K562 (cell line): ENCODE measurements around the gene ADAMTS14. TPM values are rescaled to one million over a fixed set of nuclear protein-coding genes. Genes with fewer than 3 reads are reported as not detected.

Experiments
- ATAC-seq: fragments of 200-7000 bp; cut with Tn5 transposase; 3 replicates; pipeline ENCODE4 v1.9.1; 2020; ENCODE audit warnings: moderate library complexity
- BruUV-seq: library from RNA; stranded (reverse); fragments of 400-500 nt; replicated peaks from 2 replicates; lab custom pipeline; 2021; lab: Mats Ljungman, UMichigan
- CTCF ChIA-PET: fragments of 300-600 bp; formaldehyde crosslinking; extraction: SDS; loops from one replicate; lab custom pipeline; 2021; ENCODE audit warnings: low intra/inter-chr PET ratio; lab: Yijun Ruan, JAX
- POLR2A ChIA-PET: fragments of 300-600, 350-650 bp; sonication (Branson Sonifier 250); formaldehyde crosslinking; extraction: SDS; loops from one replicate; lab custom pipeline; 2021; ENCODE audit warnings: antibody characterized with exemption, inconsistent platforms; lab: Yijun Ruan, JAX
- DNase-seq, 4 experiments: peaks; one replicate each; pipeline versions ENCODE4 v3.0.0 to v3.0.0-alpha.2; 2011 to 2018; ENCODE audit warnings: low spot score in 3 of 4, mixed read lengths in 3 of 4; ENCODE audit errors: extremely low read depth in 1 of 4
- FAIRE-seq: peaks from 2 replicates; lab custom pipeline; 2011; peaks lifted over from hg19 to GRCh38; lab: Jason Lieb, UNC
- H2AFZ ChIP-seq: 2 replicates; pipeline ENCODE4 v1.6.0; 2011; ENCODE audit warnings: low read depth, low read length, control low read depth, inconsistent platforms
- H3K27ac ChIP-seq: fragments of 200-600 bp; 3 replicates; pipeline ENCODE4 v1.8.0; 2011; ENCODE audit warnings: low read depth, mild to moderate bottlenecking, control low read depth, inconsistent platforms, low read length, moderate library complexity, mixed read lengths; ENCODE audit errors: extremely low read depth
- H3K27me3 ChIP-seq, 2 experiments: fragments of 300-600 bp in 1 of 2; 2 replicates in 1 of 2; 3 replicates in 1 of 2; pipeline versions ENCODE4 v1.6.0 to v1.8.0; 2011; ENCODE audit warnings: inconsistent platforms in 2 of 2, low read length in 2 of 2, mild to moderate bottlenecking in 1 of 2, mixed read lengths in 1 of 2, moderate library complexity in 1 of 2; ENCODE audit not compliant: control insufficient read depth in 2 of 2, insufficient read depth in 2 of 2
- H3K36me3 ChIP-seq: fragments of 300-600 bp; 3 replicates; pipeline ENCODE4 v1.8.0; 2011; ENCODE audit warnings: mild to moderate bottlenecking, low read length, inconsistent platforms; ENCODE audit not compliant: control insufficient read depth, insufficient read depth
- H3K4me1 ChIP-seq, 2 experiments: fragments of 200-600 bp in 1 of 2; replicated peaks in 1 of 2; 2 replicates in 1 of 2; 3 replicates in 1 of 2; pipeline versions ENCODE4 v1.5.1 to v1.8.0; 2011; ENCODE audit warnings: inconsistent platforms in 2 of 2, low read length in 2 of 2, mild to moderate bottlenecking in 1 of 2, mixed read lengths in 1 of 2, moderate library complexity in 1 of 2; ENCODE audit not compliant: control insufficient read depth in 2 of 2, insufficient read depth in 2 of 2
- H3K4me2 ChIP-seq: 2 replicates; pipeline ENCODE4 v1.6.1; 2011; ENCODE audit warnings: low read length, control low read depth, inconsistent platforms, mixed read lengths; ENCODE audit not compliant: insufficient read depth
- H3K4me3 ChIP-seq: fragments of 200-600 bp; sonication (generic), shearing (Covaris generic); 2 replicates; pipeline ENCODE4 v1.5.1; 2016; ENCODE audit warnings: control low read depth, inconsistent platforms
- H3K79me2 ChIP-seq: fragments of 200-600 bp; 3 replicates; pipeline ENCODE4 v1.8.0; 2011; ENCODE audit warnings: low read length, inconsistent platforms; ENCODE audit not compliant: control insufficient read depth, insufficient read depth
- H3K9ac ChIP-seq, 2 experiments: 2 replicates each; pipeline versions ENCODE4 v1.6.0 to v1.6.1; 2011; ENCODE audit warnings: low read depth in 2 of 2, low read length in 2 of 2, control low read depth in 1 of 2, inconsistent platforms in 1 of 2, mild to moderate bottlenecking in 1 of 2, mixed read lengths in 1 of 2; ENCODE audit not compliant: insufficient read depth in 1 of 2
- H3K9me1 ChIP-seq: one replicate; pipeline ENCODE4 v1.6.0; 2011; ENCODE audit warnings: inconsistent platforms, mild to moderate bottlenecking, low read length, moderate library complexity; ENCODE audit not compliant: control insufficient read depth, insufficient read depth
- H3K9me3 ChIP-seq: replicated peaks from 2 replicates; pipeline ENCODE4 v1.5.1; 2011; ENCODE audit warnings: low read depth, low read length, inconsistent platforms; ENCODE audit not compliant: control insufficient read depth, insufficient read depth
- H4K20me1 ChIP-seq: replicated peaks from 2 replicates; pipeline ENCODE4 v1.6.1; 2011; ENCODE audit warnings: low read length, inconsistent platforms, mixed read lengths; ENCODE audit not compliant: control insufficient read depth, insufficient read depth
- AFF1 ChIP-seq, 2 experiments: fragments of 450-650 bp; IDR thresholded peaks; 2 replicates each; pipeline ENCODE4 v1.6.1; 2018; ENCODE audit warnings: mild to moderate bottlenecking in 2 of 2, low read depth in 1 of 2; ENCODE audit not compliant: partially characterized antibody in 2 of 2
- ELF1 ChIP-seq: fragments of 200-800 bp; sonication (Bioruptor generic); IDR thresholded peaks from 2 replicates; pipeline ENCODE4 v1.6.1; 2016; ENCODE audit warnings: missing genetic modification characterization, missing compliant biosample characterization
- KHSRP ChIP-seq: fragments of 450-650 bp; IDR thresholded peaks from 2 replicates; pipeline ENCODE4 v1.6.1; 2017
- MCM2 ChIP-seq: fragments of 450-650 bp; IDR thresholded peaks from 2 replicates; pipeline ENCODE4 v1.6.1; 2017; ENCODE audit warnings: low read depth, mild to moderate bottlenecking
- MEF2A ChIP-seq: IDR thresholded peaks from 2 replicates; pipeline ENCODE4 v1.6.1; 2011; ENCODE audit warnings: low read depth, mild to moderate bottlenecking, low read length, moderate library complexity; ENCODE audit not compliant: control insufficient read depth
- MTF1 ChIP-seq: fragments of 250-450 bp; sonication (Bioruptor Pico); IDR thresholded peaks from 2 replicates; pipeline ENCODE4 v1.9.0; 2021; ENCODE audit warnings: moderate library complexity, mild to moderate bottlenecking, inconsistent platforms, borderline replicate concordance
- ZBTB40 ChIP-seq, 2 experiments: fragments of 450-650 bp in 1 of 2; sonication (generic) in 1 of 2; formaldehyde crosslinking in 1 of 2; IDR thresholded peaks; 2 replicates each; pipeline versions ENCODE4 v1.7.1 to v1.9.0; 2016 to 2022; ENCODE audit warnings: inconsistent platforms in 1 of 2, mild to moderate bottlenecking in 1 of 2, missing genetic modification reagents in 1 of 2
- ZNF121 ChIP-seq: sonication (generic); formaldehyde crosslinking; conservative IDR thresholded peaks from 2 replicates; pipeline ENCODE4 v1.8.0; 2022; ENCODE audit warnings: missing genetic modification reagents
- ZNF445 ChIP-seq: fragments of 250-450 bp; sonication (Bioruptor Pico); IDR thresholded peaks from 2 replicates; pipeline ENCODE4 v1.4.0; 2020; ENCODE audit warnings: low read depth, mild to moderate bottlenecking, moderate library complexity
- ZNF507 ChIP-seq: conservative IDR thresholded peaks from 2 replicates; pipeline ENCODE4 v1.6.1; 2017; ENCODE audit warnings: missing genetic modification characterization, missing compliant biosample characterization
- WGBS: fragments of 100-300 bp; shearing (Covaris generic); methylation state at CpG from one replicate; pipeline ENCODE4 v1.1.6; 2016; ENCODE audit warnings: low coverage, mixed read lengths; ENCODE audit not compliant: insufficient coverage; ENCODE audit errors: missing lambda C conversion rate; 5-methylcytosine and 5-hydroxymethylcytosine counted together
- in situ Hi-C: fragments of 300-500 bp; cut with MboI; formaldehyde crosslinking; loops from 4 replicates; pipeline ENCODE4 v1.15.0; 2018; ENCODE audit warnings: inconsistent platforms, mixed read lengths
- intact Hi-C: fragments of 100-400 bp; cut with micrococcal nuclease; formaldehyde crosslinking; loops from 2 replicates; pipeline ENCODE4 v1.14.2; 2022
- polyA plus RNA-seq, 8 experiments: library from polyadenylated mRNA; depleted of rRNA in 4 of 8; stranded (reverse) in 5 of 8; unstranded in 3 of 8; fragments of >200 nt; fragmentation: Nextera tagmentation in 2 of 8; fragmentation: Illumina TruSeq in 1 of 8; extraction: Ambion mirVana in 2 of 8; extraction: Trizol in 1 of 8; gene quantifications; 2 replicates each; pipeline versions ENCODE4 v1.2.1 to v1.2.3, GENCODE V29; 2011 to 2014; ENCODE audit warnings: inconsistent platforms in 1 of 8, missing spikeins in 1 of 8
- total RNA-seq, 7 experiments: library from RNA; depleted of rRNA in 6 of 7; stranded (reverse); fragments of >200 nt in 6 of 7; fragmentation: Illumina TruSeq in 2 of 7; extraction: Trizol in 2 of 7; gene quantifications; 2 replicates each; pipeline versions ENCODE4 v1.2.1 to v1.2.3, GENCODE V29; 2011 to 2021; ENCODE audit warnings: low replicate concordance in 1 of 7

Gene ADAMTS14
- total and polyA plus RNA-seq, 9 of the 15 experiments (the other 6 are each of a cell fraction or from before 2014, with no cell fraction given): 0.04 to 37.4 (median 15.9) TPM

- Histone ChIP-seq H3K27ac (no peak overlapping the region), H3K27me3 (peaks cover 7 to 8% of the 10 kb centered on the region in 2 experiments; a peak in 4 of 5 replicates), H3K4me3 (no peak overlapping the region), H3K9ac (no peak overlapping the region), H3K79me2 (no peaks in the 10 kb centered on the region), H3K9me1 (no peaks in the 10 kb centered on the region), H2AFZ (no peak overlapping the region), H4K20me1 (no peaks in the 10 kb centered on the region), H3K4me1 (peaks cover 11 to 14% of the 10 kb centered on the region in 2 experiments; a peak in 4 of 5 replicates), H3K36me3 (no peaks in the 10 kb centered on the region), H3K4me2 (no peak overlapping the region), H3K9me3 (no peaks in the 10 kb centered on the region)
- in situ Hi-C loops (no loop called here), intact Hi-C loops (no loop called here)
- BruUV-seq: no TSS peak
- no peak for ATAC-seq
- POLR2A ChIA-PET: no interaction called here
- CTCF ChIA-PET: no interaction called here
- no peak for DNase-seq
- FAIRE-seq: peak; percentile 40
- WGBS: 30% methylated on average over 5 of the region's 5 CpGs
- no peak for TF ChIP-seq ZNF121 (CRISPR knock-in tag)
- no peak for TF ChIP-seq MEF2A
- no peak for TF ChIP-seq AFF1 (IDR thresholded peaks at IDR 0.05; ENCODE audit: low read depth in 1 of 2, partially characterized antibody in 2 of 2)
- no peak for TF ChIP-seq MTF1 (CRISPR knock-in tag)
- TF ChIP-seq ZNF507: no peak
- no peak for TF ChIP-seq ZBTB40 (IDR thresholded peaks at IDR 0.05)
- no peak for TF ChIP-seq ZBTB40 (CRISPR knock-in tag; IDR thresholded peaks at IDR 0.05)
- no peak for TF ChIP-seq MCM2
- no peak for TF ChIP-seq KHSRP
- TF ChIP-seq ELF1 (tag): no peak
- TF ChIP-seq ZNF445: no peak
These were observed 111.7 kb downstream of the ADAMTS14 start for GRCh38 chr10:70784016-70784415.
